Measurements from ENCODE around the gene FAM76B.

GRCh38 chr11:95790933-95791708 lies 1.5 kb upstream of the FAM76B start:
- TF ChIP-seq CTCF (IDR thresholded peaks at IDR 0.05) (no peak), POLR2A (IDR thresholded peaks at IDR 0.05) (peak in 1 of 2 donors; percentile 43)

Data from Peyer's patch (tissue), 4 donors.